ENCODE data around the gene ACVR1B.

Gene ACVR1B

GRCh38 chr12:52014567-52015530 lies 63.4 kb downstream of the ACVR1B start:
- H3K4me3 ChIP-seq (replicated peaks; ENCODE audit: low read depth, low read length) = no peak overlapping the region
- H3K36me3 ChIP-seq (ENCODE audit: control insufficient read depth, insufficient read depth, low read length) = no peaks in the 10 kb centered on the region
- DNase-seq (ENCODE audit: extremely low read depth, insufficient read length) = no peak
- H3K27me3 ChIP-seq (replicated peaks; ENCODE audit: control insufficient read depth, insufficient read depth, low read length) = no peaks in the 10 kb centered on the region; the same call in none of the 2 replicates
- no peak for TF ChIP-seq CTCF (IDR thresholded peaks at IDR 0.05; ENCODE audit: insufficient read depth, low read length, poor library complexity, severe bottlenecking)

GRCh38 chr12:52015532-52016041 lies 64.1 kb downstream of the ACVR1B start:
- H3K36me3 ChIP-seq (ENCODE audit: control insufficient read depth, insufficient read depth, low read length) = no peaks in the 10 kb centered on the region
- H3K4me3 ChIP-seq (replicated peaks; ENCODE audit: low read depth, low read length) = no peak overlapping the region
- H3K27me3 ChIP-seq (replicated peaks; ENCODE audit: control insufficient read depth, insufficient read depth, low read length) = no peaks in the 10 kb centered on the region; the same call in none of the 2 replicates
- DNase-seq (ENCODE audit: extremely low read depth, insufficient read length) = no peak
- no peak for TF ChIP-seq CTCF (IDR thresholded peaks at IDR 0.05; ENCODE audit: insufficient read depth, low read length, poor library complexity, severe bottlenecking)

GRCh38 chr12:52018433-52019112 lies 67.1 kb downstream of the ACVR1B start:
- no peak for TF ChIP-seq CTCF (IDR thresholded peaks at IDR 0.05; ENCODE audit: insufficient read depth, low read length, poor library complexity, severe bottlenecking)

GRCh38 chr12:52019113-52019770 lies 67.7 kb downstream of the ACVR1B start:
- no peaks in the 10 kb centered on the region; the same call in none of the 2 replicates for H3K27me3 ChIP-seq (replicated peaks; ENCODE audit: control insufficient read depth, insufficient read depth, low read length)
- no peak for TF ChIP-seq CTCF (IDR thresholded peaks at IDR 0.05; ENCODE audit: insufficient read depth, low read length, poor library complexity, severe bottlenecking)
- no peaks in the 10 kb centered on the region for H3K36me3 ChIP-seq (ENCODE audit: control insufficient read depth, insufficient read depth, low read length)
- no peak overlapping the region for H3K4me3 ChIP-seq (replicated peaks; ENCODE audit: low read depth, low read length)
- DNase-seq (ENCODE audit: extremely low read depth, insufficient read length) = no peak

More at GRCh38 chr12:52018433-52019112, 67.1 kb downstream of the ACVR1B start:
- Histone ChIP-seq H3K27me3 (replicated peaks; ENCODE audit: control insufficient read depth, insufficient read depth, low read length) (no peaks in the 10 kb centered on the region; the same call in none of the 2 replicates), H3K36me3 (ENCODE audit: control insufficient read depth, insufficient read depth, low read length) (no peaks in the 10 kb centered on the region), H3K4me3 (replicated peaks; ENCODE audit: low read depth, low read length) (no peak overlapping the region)
- DNase-seq (ENCODE audit: extremely low read depth, insufficient read length) = no peak

- no peak for DNase-seq (ENCODE audit: extremely low read depth, insufficient read length)
Measured at GRCh38 chr12:52020539-52021336, 69.2 kb downstream of the ACVR1B start.

More at GRCh38 chr12:52020539-52021336, 69.2 kb downstream of the ACVR1B start:
- Histone ChIP-seq H3K36me3 (ENCODE audit: control insufficient read depth, insufficient read depth, low read length) (no peaks in the 10 kb centered on the region), H3K4me3 (replicated peaks; ENCODE audit: low read depth, low read length) (no peak overlapping the region), H3K27me3 (replicated peaks; ENCODE audit: control insufficient read depth, insufficient read depth, low read length) (no peaks in the 10 kb centered on the region; the same call in none of the 2 replicates)
- TF ChIP-seq CTCF (IDR thresholded peaks at IDR 0.05; ENCODE audit: insufficient read depth, low read length, poor library complexity, severe bottlenecking) = peak; percentile 83

Measured in GM06990 (cell line).